Cardiac fibroblast (primary cell): ENCODE results near the gene CARD19.

Source experiments
- DNase-seq, 2 donors: peaks; one replicate each; pipeline versions ENCODE4 v3.0.0 to v3.0.0-alpha.2; 2010; ENCODE audit warnings: low read depth in 2 of 2
- H3K4me3 ChIP-seq, 2 donors: replicated peaks in 1 of 2; 1 replicate in 1 of 2; 2 replicates in 1 of 2; pipeline ENCODE4 v1.5.1; 2011; ENCODE audit warnings: low read depth in 2 of 2, low read length in 2 of 2, mild to moderate bottlenecking in 2 of 2, moderate library complexity in 1 of 2
- CTCF ChIP-seq: IDR thresholded peaks from one replicate; pipeline ENCODE4 v1.5.1; 2011; ENCODE audit warnings: low read depth, mild to moderate bottlenecking, low read length, inconsistent platforms

CARD19 gene

GRCh38 chr9:93134015-93134739 is 38.2 kb downstream of the CARD19 start, which contains the start of gene NINJ1:
Gene NINJ1 (minus strand): TSS chr9:93134251. CDS start chr9:93134217, 34 bp downstream.
- no peak for TF ChIP-seq CTCF
- peak within 1 kb of the TSS; percentile 77 to 80 for H3K4me3 ChIP-seq
- peak; percentile 72 to 75 for DNase-seq

- DNase-seq: no peak
- peak overlapping the region; percentile 47 to 80 for H3K4me3 ChIP-seq
- no peak for TF ChIP-seq CTCF
Observed at GRCh38 chr9:93134740-93135444, 38.9 kb downstream of the CARD19 start.

DNA sequence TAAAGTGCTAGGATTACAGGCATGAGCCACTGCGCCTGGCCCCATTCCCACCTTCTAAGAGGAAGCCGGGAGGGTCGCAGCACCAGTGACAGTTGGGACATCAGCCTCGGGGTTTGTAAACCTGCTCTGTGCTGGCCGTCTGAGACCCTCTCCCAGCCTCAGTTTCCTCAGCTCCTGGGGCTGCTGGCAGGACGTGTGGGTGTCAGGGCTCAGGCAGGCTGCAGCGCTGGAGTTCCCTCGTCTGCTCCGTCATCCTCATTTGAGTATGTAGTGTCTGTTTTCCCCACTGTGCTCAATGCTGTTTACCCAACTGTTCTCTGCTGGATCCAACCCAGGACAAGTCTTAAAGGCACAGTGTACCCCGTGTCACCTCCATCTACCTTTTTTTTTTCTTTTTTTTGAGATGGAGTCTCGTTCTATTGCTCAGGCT is 40.0 kb downstream of the CARD19 start:
- no peak overlapping the region for H3K4me3 ChIP-seq
- DNase-seq: peak; percentile 41 to 65
- no peak for TF ChIP-seq CTCF

DNA sequence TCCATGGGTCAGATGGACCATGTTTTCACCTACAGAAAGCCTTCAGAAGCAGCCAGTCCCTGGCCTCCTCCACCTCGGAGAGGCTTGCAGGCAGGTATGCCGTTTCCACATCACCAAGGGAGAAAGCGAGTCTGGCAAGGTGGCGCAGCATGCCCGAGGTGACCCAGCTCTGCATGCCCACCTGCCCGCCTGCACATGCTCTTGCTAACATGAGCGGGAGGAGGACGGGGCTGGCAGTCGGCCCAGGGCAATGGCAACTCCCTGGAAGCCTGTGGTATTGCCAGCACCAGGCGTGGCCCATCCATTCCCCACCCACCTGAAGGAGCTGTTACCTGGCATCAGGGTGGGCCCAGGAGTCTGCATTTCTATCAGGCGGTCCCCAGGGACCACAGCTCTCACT is 41.3 kb downstream of the CARD19 start:
- no peak overlapping the region for H3K4me3 ChIP-seq
- DNase-seq: no peak
- no peak for TF ChIP-seq CTCF

GRCh38 chr9:93138171-93138764 is 42.3 kb downstream of the CARD19 start:
- DNase-seq: no peak
- TF ChIP-seq CTCF: no peak
- H3K4me3 ChIP-seq: no peak overlapping the region

DNA sequence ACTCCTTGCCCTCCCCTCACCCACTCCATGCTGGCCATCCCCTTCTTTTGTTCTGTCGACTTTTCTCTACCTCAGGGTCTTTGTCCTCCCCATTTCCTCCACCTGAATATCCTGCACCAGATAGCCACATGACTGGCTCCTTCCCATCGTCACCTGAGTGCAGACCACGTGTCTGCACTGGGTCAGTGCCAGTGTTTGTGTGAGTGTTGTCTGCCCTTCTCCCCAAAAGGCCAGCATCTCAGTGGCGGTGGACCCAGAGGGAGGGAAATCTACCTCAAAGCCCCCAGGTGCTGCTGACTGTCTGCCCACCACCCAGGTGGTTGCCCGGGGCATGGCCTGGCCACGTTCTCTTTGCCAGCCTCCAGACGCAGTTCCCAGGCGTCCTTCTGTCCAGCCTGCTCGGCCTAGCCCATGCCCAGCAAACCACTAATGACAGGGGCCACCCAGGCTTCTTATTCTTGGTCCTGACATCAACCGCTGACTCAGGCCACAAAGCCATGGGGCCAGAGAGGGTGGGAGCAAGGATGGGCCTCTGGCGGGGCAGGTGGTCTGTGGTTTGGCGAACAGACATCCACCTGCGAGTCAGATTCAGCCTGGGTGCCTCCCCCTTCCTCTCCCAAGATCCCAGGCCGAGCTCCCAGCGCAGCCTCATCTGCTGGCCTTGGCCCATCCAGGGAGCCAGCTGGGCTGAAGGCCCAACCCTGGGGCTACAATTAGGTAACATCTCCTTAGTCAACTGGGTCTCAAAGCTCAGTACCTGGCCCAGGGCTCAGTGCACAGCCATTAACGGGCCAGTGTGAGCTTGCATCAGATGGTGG is 43.6 kb downstream of the CARD19 start:
- no peak for TF ChIP-seq CTCF
- no peak for DNase-seq
- no peak overlapping the region for H3K4me3 ChIP-seq
